IMR-90 (cell line): ENCODE results near the gene USPL1. TPM values are rescaled to one million over a fixed set of nuclear protein-coding genes. Genes with fewer than 3 reads are reported as not detected.

Source experiments
- ATAC-seq: fragments of 200-7000 bp; cut with Tn5 transposase; 2 replicates; pipeline ENCODE4 v1.9.1; 2020; ENCODE audit warnings: low read depth, mild to moderate bottlenecking, moderate library complexity
- BruUV-seq: library from RNA; stranded (reverse); fragments of 400-500 nt; replicated peaks from 2 replicates; lab custom pipeline; 2021; lab: Mats Ljungman, UMichigan
- CTCF ChIA-PET: fragments of 300-600 bp; formaldehyde crosslinking; extraction: SDS; loops from one replicate; lab custom pipeline; 2021; ENCODE audit warnings: antibody characterized with exemption; lab: Yijun Ruan, JAX
- POLR2A ChIA-PET: fragments of 300-600 bp; sonication (Branson Sonifier 250); formaldehyde crosslinking; loops from one replicate; lab custom pipeline; 2022; ENCODE audit warnings: antibody characterized with exemption; ENCODE audit not compliant: unreplicated experiment; lab: Charles Lee
- DNase-seq: peaks from one replicate; pipeline ENCODE4 v3.0.0; 2013
- H2AFZ ChIP-seq: replicated peaks from 2 replicates; pipeline ENCODE3; 2013; ENCODE audit warnings: low read length, mild to moderate bottlenecking; ENCODE audit not compliant: poor library complexity
- H2AK5ac ChIP-seq: 2 replicates; pipeline ENCODE4 v1.6.1; 2013; ENCODE audit warnings: low read depth, low read length, inconsistent platforms
- H2AK9ac ChIP-seq: replicated peaks from 2 replicates; pipeline ENCODE3; 2013; ENCODE audit warnings: mild to moderate bottlenecking, low read depth, low read length, moderate library complexity; ENCODE audit not compliant: poor library complexity
- H2BK120ac ChIP-seq: 2 replicates; pipeline ENCODE4 v1.6.1; 2013; ENCODE audit warnings: low read depth, low read length, inconsistent platforms
- H2BK15ac ChIP-seq: 3 replicates; pipeline ENCODE4 v1.6.1; 2013; ENCODE audit warnings: low read depth, low read length, inconsistent platforms
- H2BK20ac ChIP-seq: 2 replicates; pipeline ENCODE4 v1.6.1; 2013; ENCODE audit warnings: low read depth, mild to moderate bottlenecking, inconsistent platforms, low read length, moderate library complexity
- H2BK5ac ChIP-seq: 2 replicates; pipeline ENCODE4 v1.6.1; 2013; ENCODE audit warnings: mild to moderate bottlenecking, low read depth, low read length, inconsistent platforms; ENCODE audit not compliant: poor library complexity, severe bottlenecking
- H3K14ac ChIP-seq: replicated peaks from 2 replicates; pipeline ENCODE4 v1.6.1; 2013; ENCODE audit warnings: low read depth, low read length, inconsistent platforms
- H3K18ac ChIP-seq: 2 replicates; pipeline ENCODE4 v1.6.1; 2013; ENCODE audit warnings: low read depth, low read length, control low read depth
- H3K23ac ChIP-seq: 2 replicates; pipeline ENCODE4 v1.6.1; 2013; ENCODE audit warnings: low read depth, low read length, inconsistent platforms
- H3K27ac ChIP-seq: 2 replicates; pipeline ENCODE4 v1.5.1; 2013; ENCODE audit warnings: mild to moderate bottlenecking, control low read depth, low read length; ENCODE audit not compliant: insufficient read depth
- H3K27me3 ChIP-seq: 2 replicates; pipeline ENCODE4 v1.6.1; 2013; ENCODE audit warnings: low read length; ENCODE audit not compliant: control insufficient read depth, insufficient read depth
- H3K36me3 ChIP-seq: 2 replicates; pipeline ENCODE4 v1.6.1; 2013; ENCODE audit warnings: low read length, mixed read lengths; ENCODE audit not compliant: control insufficient read depth, insufficient read depth
- H3K4ac ChIP-seq: 2 replicates; pipeline ENCODE4 v1.6.1; 2013; ENCODE audit warnings: low read depth, low read length, inconsistent platforms
- H3K4me1 ChIP-seq: 2 replicates; pipeline ENCODE4 v1.6.1; 2013; ENCODE audit warnings: low read length, mixed read lengths; ENCODE audit not compliant: control insufficient read depth, insufficient read depth
- H3K4me2 ChIP-seq: 2 replicates; pipeline ENCODE4 v1.6.1; 2013; ENCODE audit warnings: low read depth, mild to moderate bottlenecking, control low read depth, low read length, moderate library complexity
- H3K4me3 ChIP-seq: 2 replicates; pipeline ENCODE4 v1.5.1; 2013; ENCODE audit warnings: low read depth, mild to moderate bottlenecking, control low read depth, low read length, moderate library complexity; ENCODE audit not compliant: insufficient read depth
- H3K56ac ChIP-seq: 2 replicates; pipeline ENCODE4 v1.6.1; 2013; ENCODE audit warnings: low read length, inconsistent platforms; ENCODE audit not compliant: insufficient read depth; ENCODE audit errors: extremely low read depth
- H3K79me1 ChIP-seq, 2 experiments: 2 replicates each; pipeline ENCODE4 v1.6.1; 2013; ENCODE audit warnings: low read length in 2 of 2, inconsistent platforms in 1 of 2, low read depth in 1 of 2
- H3K9ac ChIP-seq: 2 replicates; pipeline ENCODE4 v1.6.1; 2013; ENCODE audit warnings: low read depth, low read length, control low read depth
- H3K9me1 ChIP-seq: 2 replicates; pipeline ENCODE4 v1.6.1; 2013; ENCODE audit warnings: low read length, inconsistent platforms; ENCODE audit not compliant: insufficient read depth
- H3K9me3 ChIP-seq: 2 replicates; pipeline ENCODE4 v1.6.1; 2013; ENCODE audit warnings: low read length; ENCODE audit not compliant: control insufficient read depth, insufficient read depth
- H4K20me1 ChIP-seq: 2 replicates; pipeline ENCODE4 v1.6.1; 2013; ENCODE audit warnings: low read length, inconsistent platforms; ENCODE audit not compliant: insufficient read depth
- H4K5ac ChIP-seq: 2 replicates; pipeline ENCODE4 v1.6.1; 2013; ENCODE audit warnings: mild to moderate bottlenecking, low read depth, low read length, control low read depth
- H4K8ac ChIP-seq, 2 experiments: 2 replicates each; pipeline ENCODE4 v1.6.1; 2013; ENCODE audit warnings: low read depth in 2 of 2, low read length in 2 of 2, control low read depth in 1 of 2, inconsistent platforms in 1 of 2
- H4K91ac ChIP-seq: 2 replicates; pipeline ENCODE4 v1.6.1; 2013; ENCODE audit warnings: low read depth, low read length, inconsistent platforms; ENCODE audit not compliant: insufficient read depth
- BHLHE40 ChIP-seq: fragments of 150-350 bp; IDR thresholded peaks from 2 replicates; pipeline ENCODE4 v1.6.1; 2016; ENCODE audit warnings: mild to moderate bottlenecking, low read depth, low read length
- CEBPB ChIP-seq: IDR thresholded peaks from 2 replicates; pipeline ENCODE4 v1.6.1; 2012; ENCODE audit warnings: low read depth, low read length, improper control_type of control experiment
- CHD1 ChIP-seq: IDR thresholded peaks from 2 replicates; pipeline ENCODE4 v1.6.1; 2012; ENCODE audit warnings: low read depth, low read length, improper control_type of control experiment
- CTCF ChIP-seq: conservative IDR thresholded peaks from 2 replicates; pipeline ENCODE4 v1.5.1; 2012; ENCODE audit warnings: mild to moderate bottlenecking, low read depth, low read length, improper control_type of control experiment
- ELK1 ChIP-seq: fragments of 150-350 bp; IDR thresholded peaks from 2 replicates; pipeline ENCODE4 v1.6.1; 2016; ENCODE audit warnings: low read depth, mild to moderate bottlenecking, low read length, moderate library complexity, borderline replicate concordance
- FOS ChIP-seq: fragments of 150-350 bp; IDR thresholded peaks from 2 replicates; pipeline ENCODE4 v1.6.1; 2016; ENCODE audit warnings: low read depth, low read length
- MAFK ChIP-seq: IDR thresholded peaks from 2 replicates; pipeline ENCODE4 v1.6.1; 2012; ENCODE audit warnings: low read depth, low read length, improper control_type of control experiment
- MAZ ChIP-seq: IDR thresholded peaks from 2 replicates; pipeline ENCODE4 v1.6.1; 2012; ENCODE audit warnings: low read depth, mild to moderate bottlenecking, low read length, improper control_type of control experiment, moderate library complexity, borderline replicate concordance
- MXI1 ChIP-seq: IDR thresholded peaks from 2 replicates; pipeline ENCODE4 v1.6.1; 2012; ENCODE audit warnings: low read depth, mild to moderate bottlenecking, low read length, moderate library complexity, borderline replicate concordance
- NFE2L2 ChIP-seq: fragments of 150-350 bp; IDR thresholded peaks from 2 replicates; pipeline ENCODE4 v1.6.1; 2016; ENCODE audit warnings: low read depth, mild to moderate bottlenecking, low read length
- POLR2A ChIP-seq: IDR thresholded peaks from 2 replicates; pipeline ENCODE4 v1.6.1; 2012; ENCODE audit warnings: mild to moderate bottlenecking, low read depth, low read length
- RAD21 ChIP-seq: IDR thresholded peaks from 2 replicates; pipeline ENCODE4 v1.6.1; 2012; ENCODE audit warnings: low read length, improper control_type of control experiment
- RCOR1 ChIP-seq: IDR thresholded peaks from 2 replicates; pipeline ENCODE4 v1.6.1; 2012; ENCODE audit warnings: mild to moderate bottlenecking, low read length, improper control_type of control experiment; ENCODE audit not compliant: insufficient replicate concordance
- RFX5 ChIP-seq: IDR thresholded peaks from 2 replicates; pipeline ENCODE4 v1.8.0; 2012; ENCODE audit warnings: low read depth, mild to moderate bottlenecking, low read length, moderate library complexity
- SMC3 ChIP-seq: fragments of 150-350 bp; IDR thresholded peaks from 2 replicates; pipeline ENCODE4 v1.6.1; 2016; ENCODE audit warnings: low read depth, mild to moderate bottlenecking, antibody characterized with exemption, low read length, moderate library complexity
- USF2 ChIP-seq: fragments of 150-350 bp; IDR thresholded peaks from 2 replicates; pipeline ENCODE4 v1.6.1; 2017; ENCODE audit warnings: mild to moderate bottlenecking, antibody characterized with exemption, low read length, low read depth
- dilution Hi-C: fragments of 300-500 bp; cut with HindIII; formaldehyde crosslinking; loops from one replicate; pipeline ENCODE4 v1.14.3; 2018; ENCODE audit warnings: low sequenced_read_pairs; ENCODE audit not compliant: unreplicated experiment
- in situ Hi-C: fragments of 300-500 bp; cut with MboI; formaldehyde crosslinking; loops from 3 replicates; pipeline ENCODE4 v1.14.3; 2019; ENCODE audit warnings: low sequenced_read_pairs, inconsistent platforms, mixed read lengths
- intact Hi-C: fragments of 100-400 bp; cut with micrococcal nuclease; formaldehyde crosslinking; loops from 2 replicates; pipeline ENCODE4 v1.10.0; 2022
- polyA plus RNA-seq, 3 experiments: library from polyadenylated mRNA; depleted of rRNA; stranded (reverse); fragments of >200 nt; gene quantifications; 2 replicates each; pipeline ENCODE4 v1.2.3, GENCODE V29; 2012; ENCODE audit warnings: low replicate concordance in 1 of 3
- total RNA-seq: library from RNA; depleted of rRNA; stranded (reverse); fragments of >200 nt; gene quantifications from 2 replicates; pipeline ENCODE4 v1.2.3, GENCODE V29; 2012

Gene USPL1
- total and polyA plus RNA-seq, 2 of the 4 experiments (the other 2 are of a cell fraction): 12.1 to 15.4 TPM

GRCh38 chr13:30587739-30588138 is 30.0 kb upstream of the USPL1 start:
- ChIA-PET POLR2A (no interaction called here), CTCF (interaction anchor here (0.6 kb wide), 1 partner anchor 51 kb away, joined by 5 read pairs; no protein-coding TSS in a partner anchor)
- Histone ChIP-seq H3K14ac (no peak overlapping the region), H3K18ac (no peak overlapping the region), H3K4me1 (no peaks in the 10 kb centered on the region), H3K36me3 (no peaks in the 10 kb centered on the region), H3K27me3 (no peaks in the 10 kb centered on the region), H4K91ac (no peak overlapping the region), H2BK120ac (no peak overlapping the region), H4K20me1 (no peaks in the 10 kb centered on the region), H4K8ac (no peak overlapping the region), H3K23ac (no peak overlapping the region), H3K4me2 (no peak overlapping the region), H2AK9ac (no peak overlapping the region), H3K27ac (no peak overlapping the region), H2BK5ac (no peak overlapping the region), H3K4ac (no peak overlapping the region), H3K56ac (no peak overlapping the region), H3K9ac (no peak overlapping the region), H3K79me1 (no peaks in the 10 kb centered on the region; a peak in 1 of 4 replicates), H3K9me3 (no peaks in the 10 kb centered on the region), H2BK20ac (no peak overlapping the region), H4K5ac (no peak overlapping the region), H2AFZ (no peak overlapping the region), H2BK15ac (no peak overlapping the region), H3K9me1 (peaks cover 3% of the 10 kb centered on the region; the same call in 1 of the 2 replicates), H2AK5ac (no peak overlapping the region), H3K4me3 (no peak overlapping the region)
- no TSS peak for BruUV-seq
- in situ Hi-C loops (no loop called here), intact Hi-C loops (no loop called here), dilution Hi-C loops (no loop called here)
- ATAC-seq (no peak), DNase-seq (no peak)
- TF ChIP-seq NFE2L2 (no peak), RFX5 (no peak), MXI1 (no peak), ELK1 (no peak), CEBPB (no peak), BHLHE40 (no peak), FOS (no peak), SMC3 (no peak), MAFK (no peak), CTCF (no peak), CHD1 (no peak), RAD21 (no peak), USF2 (no peak), POLR2A (no peak), MAZ (no peak), RCOR1 (no peak)
